Esophagus muscularis mucosa (tissue), 3 donors: ENCODE results near the gene PLEKHG4B.

Experiments used
- CTCF ChIP-seq, 3 experiments: fragments of 200-600 bp in 2 of 3; fragments of 450-650 bp in 1 of 3; sonication (generic) in 2 of 3; IDR thresholded peaks; one replicate each; pipeline ENCODE4 v1.5.1; 2017 to 2019; ENCODE audit warnings: antibody characterized with exemption in 3 of 3, mild to moderate bottlenecking in 2 of 3, moderate library complexity in 1 of 3
- EP300 ChIP-seq: sonication (generic); formaldehyde crosslinking; IDR thresholded peaks from one replicate; pipeline ENCODE4 v1.6.1; 2017; ENCODE audit warnings: antibody characterized with exemption

GRCh38 chr5:181566-181965, 89.6 kb downstream of the PLEKHG4B start:
- TF ChIP-seq CTCF (IDR thresholded peaks at IDR 0.05) (no peak), EP300 (no peak)
